Small intestine (tissue), 4 donors: ENCODE data around the gene OSGEPL1. TPM values are rescaled to one million over a fixed set of nuclear protein-coding genes. Genes with fewer than 3 reads are reported as not detected.

Experiments
- polyA plus RNA-seq, 4 donors: library from polyadenylated mRNA; stranded (reverse) in 3 of 4; unstranded in 1 of 4; fragments of 200-250 nt in 3 of 4; fragments of 120-200 nt in 1 of 4; gene quantifications; one replicate each; pipeline versions ENCODE4 v1.2.1 to v1.2.3, GENCODE V29; 2013
- donor health status: healthy with polysubstance abuse.
- donor health status: Bipolar disorder and iron deficiency.
- donor health status: healthy.

OSGEPL1 gene
- polyA plus RNA-seq, 4 donors, result 0.67 to 11.3 (median 3.1) TPM

Other genes with a start within 250 kb of the OSGEPL1 start
- 100 to 1,000 TPM in 2 of 4 donors, 10 to 100 TPM in 2; 72.6 to 527 (median 154) TPM for gene SLC40A1, start 182.0 kb downstream of the OSGEPL1 start, polyA plus RNA-seq
- gene ASNSD1, start 101.3 kb downstream of the OSGEPL1 start, polyA plus RNA-seq, result 10 to 100 TPM; 27.5 to 38.2 (median 34.0) TPM
- 1 to 10 TPM in 2 of 4 donors, under 1 TPM in 2; 0.45 to 8.1 (median 1.2) TPM for gene ANKAR, start 88.1 kb downstream of the OSGEPL1 start, polyA plus RNA-seq
- gene ORMDL1, start 21.5 kb upstream of the OSGEPL1 start, polyA plus RNA-seq, result 10 to 100 TPM; 44.8 to 81.8 (median 57.5) TPM
- gene PMS1, start 21.7 kb upstream of the OSGEPL1 start, polyA plus RNA-seq, result 10 to 100 TPM in 1 of 4 donors, 1 to 10 TPM in 3; 2.4 to 13.5 (median 8.7) TPM